AML-193 (cell line): ENCODE results near the gene MAP3K4.

Source experiments
- DNase-seq, 2 experiments: peaks; one replicate each; lab custom pipeline; 2025; lab: John Stamatoyannopoulos, UW

Gene MAP3K4

DNA sequence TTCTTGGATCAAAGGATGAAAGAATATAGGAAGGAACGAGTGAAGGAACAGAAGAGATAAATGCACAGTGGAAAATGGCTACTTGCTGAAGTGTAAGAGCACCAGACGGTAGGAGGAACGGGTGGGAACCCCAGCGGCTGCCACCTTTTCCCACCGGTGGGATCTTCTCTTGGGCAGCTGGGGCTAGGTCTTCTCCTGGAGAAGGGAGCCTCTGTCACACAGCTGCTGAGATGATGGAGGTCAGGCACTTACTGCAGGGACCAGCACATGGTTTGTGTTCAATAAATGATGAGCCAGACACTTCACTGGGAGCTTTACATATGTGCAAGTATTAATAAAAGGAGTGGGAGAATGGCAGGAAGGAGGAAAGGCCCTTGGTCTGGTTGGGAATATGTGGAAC, 158.6 kb downstream of the MAP3K4 start:
- no peak for DNase-seq

GRCh38 chr6:161150566-161150965, 159.0 kb downstream of the MAP3K4 start:
- DNase-seq = no peak

DNA sequence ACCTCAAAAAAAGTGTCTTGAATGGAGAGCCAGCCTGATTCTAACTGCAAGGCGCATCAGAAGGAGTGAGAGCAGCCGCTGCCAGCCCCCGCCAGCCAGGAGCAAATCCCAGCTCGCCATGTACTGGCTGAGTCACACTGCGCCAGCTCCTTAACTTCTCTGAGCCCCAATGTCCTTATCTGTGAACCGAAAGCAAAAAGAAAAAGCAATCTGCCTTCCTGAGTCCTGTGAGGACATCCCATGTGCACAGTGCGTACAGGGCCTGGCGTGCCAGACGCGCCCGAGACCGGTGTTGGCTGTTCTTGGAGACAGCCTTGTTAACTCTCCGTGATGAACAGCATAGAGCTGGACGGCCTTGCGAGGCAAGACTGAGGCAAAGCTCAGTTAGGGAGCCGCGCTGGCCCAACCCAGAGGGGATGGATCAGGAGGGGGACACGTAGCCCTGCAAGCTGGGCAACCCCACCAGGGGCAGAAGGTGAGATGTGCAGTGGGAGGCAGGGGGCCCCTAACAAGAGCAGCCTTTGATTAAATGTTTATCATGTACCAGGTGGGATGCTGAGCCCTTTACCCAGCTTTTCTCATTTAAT, 159.6 kb downstream of the MAP3K4 start:
- no peak for DNase-seq

GRCh38 chr6:161151660-161152526, 160.3 kb downstream of the MAP3K4 start:
- no peak for DNase-seq

DNA sequence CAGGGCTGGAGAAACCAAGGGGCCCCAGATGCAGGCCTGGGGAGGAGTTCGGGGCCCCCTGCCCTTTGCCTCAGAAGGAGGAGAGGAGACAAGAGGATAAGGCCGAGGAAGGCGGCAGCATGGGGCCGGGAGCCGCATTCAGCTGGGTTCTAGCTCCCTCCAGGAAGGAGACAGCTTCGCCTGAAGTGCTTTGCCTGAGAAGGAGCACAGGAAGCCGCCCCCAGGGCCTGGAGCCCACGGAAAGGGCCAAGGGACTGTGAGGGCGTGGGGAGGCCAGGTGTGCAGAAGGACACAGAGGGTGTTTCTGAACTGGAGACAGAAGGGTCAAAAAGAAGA, 160.9 kb downstream of the MAP3K4 start:
- no peak for DNase-seq

- no peak for DNase-seq
Measured at GRCh38 chr6:161152907-161153662, 161.5 kb downstream of the MAP3K4 start.

GRCh38 chr6:161153725-161154124, 162.2 kb downstream of the MAP3K4 start:
- DNase-seq = no peak

- no peak for DNase-seq
Measured at GRCh38 chr6:161154796-161155335, 163.3 kb downstream of the MAP3K4 start.

DNA sequence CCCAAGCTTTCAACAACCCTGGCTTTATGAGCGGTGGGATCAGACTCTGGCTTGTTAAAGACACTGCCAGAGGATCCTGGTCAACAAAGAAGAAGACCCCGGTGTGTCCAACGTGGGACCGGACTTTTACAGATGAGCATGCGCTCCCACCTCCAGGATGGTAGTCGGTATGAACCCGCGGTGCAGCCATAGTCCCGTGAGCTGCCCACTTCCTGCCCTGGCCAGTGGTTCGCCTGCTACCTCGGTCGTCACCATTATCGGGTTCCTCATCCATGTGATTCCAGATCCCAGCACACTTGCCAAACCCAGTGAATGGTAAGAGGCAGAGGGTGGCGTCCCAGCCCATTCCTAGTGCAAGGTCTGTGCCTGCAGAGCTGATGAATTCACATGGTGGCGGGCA, 169.6 kb downstream of the MAP3K4 start:
- no peak for DNase-seq

GRCh38 chr6:161161889-161162624, 170.5 kb downstream of the MAP3K4 start:
- DNase-seq = no peak

GRCh38 chr6:161162722-161163121, 171.2 kb downstream of the MAP3K4 start:
- DNase-seq = no peak

DNA sequence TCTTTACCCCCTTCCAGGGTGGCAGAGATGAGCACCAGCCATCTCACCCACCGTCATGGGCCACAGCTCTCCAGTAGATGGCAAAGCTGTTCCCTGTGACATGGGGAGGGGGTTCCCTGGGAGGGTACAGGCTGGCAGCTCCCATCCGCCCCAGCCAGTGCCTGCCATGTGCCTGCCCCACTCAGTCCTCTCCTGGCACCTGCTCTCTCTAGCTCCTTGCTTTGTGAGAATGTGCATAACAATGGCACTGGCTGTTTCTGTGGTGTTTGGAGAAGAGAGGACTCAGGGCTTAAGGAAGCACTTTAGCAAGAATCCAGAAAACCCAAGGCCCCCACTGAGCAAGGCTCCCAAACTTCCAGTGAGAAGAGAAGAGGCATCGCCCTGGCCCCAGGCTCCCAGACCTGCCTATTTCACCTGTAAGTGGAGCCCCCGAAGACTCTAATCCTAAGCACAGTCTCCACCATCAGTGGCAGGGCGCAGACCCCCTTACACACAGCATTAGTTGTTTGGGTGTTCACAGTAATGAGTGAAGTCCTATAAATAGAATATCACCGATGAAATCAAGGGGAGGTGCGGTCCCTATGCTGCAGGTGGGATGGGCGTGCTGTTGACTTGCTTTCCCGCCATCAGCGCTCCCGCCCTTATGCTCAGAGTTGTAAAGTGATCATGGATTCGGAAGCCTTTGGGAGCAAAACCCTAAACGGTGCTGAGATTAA, 172.1 kb downstream of the MAP3K4 start:
- DNase-seq = no peak

DNA sequence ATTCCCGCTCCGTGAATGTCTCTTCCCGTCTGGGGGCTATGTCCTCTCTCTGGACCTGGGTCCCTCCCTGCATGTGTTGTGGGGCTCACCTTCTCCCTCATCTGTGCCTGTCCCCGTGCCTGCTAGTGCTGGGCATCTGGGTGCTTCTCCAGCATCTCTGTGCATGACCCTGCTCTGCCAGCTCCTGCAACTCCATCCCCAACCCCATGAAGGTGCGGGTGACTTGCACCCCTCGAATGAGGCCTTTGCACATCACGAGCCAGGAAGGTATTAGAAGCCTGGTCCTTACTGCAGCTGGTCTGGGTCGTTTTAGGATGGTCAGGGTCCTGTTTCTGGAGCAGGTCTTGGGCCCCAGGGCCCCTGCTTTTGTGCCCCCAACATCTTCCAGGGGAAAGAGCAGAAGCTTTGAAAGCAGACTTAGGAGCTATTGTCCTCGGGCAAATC, 172.6 kb downstream of the MAP3K4 start:
- no peak for DNase-seq

- no peak for DNase-seq
Measured at GRCh38 chr6:161166176-161166575, 174.6 kb downstream of the MAP3K4 start.

- no peak for DNase-seq
Measured at GRCh38 chr6:161166677-161167076, 175.1 kb downstream of the MAP3K4 start.
